ENCODE measurements around the gene PXDN.

The PXDN gene

DNA sequence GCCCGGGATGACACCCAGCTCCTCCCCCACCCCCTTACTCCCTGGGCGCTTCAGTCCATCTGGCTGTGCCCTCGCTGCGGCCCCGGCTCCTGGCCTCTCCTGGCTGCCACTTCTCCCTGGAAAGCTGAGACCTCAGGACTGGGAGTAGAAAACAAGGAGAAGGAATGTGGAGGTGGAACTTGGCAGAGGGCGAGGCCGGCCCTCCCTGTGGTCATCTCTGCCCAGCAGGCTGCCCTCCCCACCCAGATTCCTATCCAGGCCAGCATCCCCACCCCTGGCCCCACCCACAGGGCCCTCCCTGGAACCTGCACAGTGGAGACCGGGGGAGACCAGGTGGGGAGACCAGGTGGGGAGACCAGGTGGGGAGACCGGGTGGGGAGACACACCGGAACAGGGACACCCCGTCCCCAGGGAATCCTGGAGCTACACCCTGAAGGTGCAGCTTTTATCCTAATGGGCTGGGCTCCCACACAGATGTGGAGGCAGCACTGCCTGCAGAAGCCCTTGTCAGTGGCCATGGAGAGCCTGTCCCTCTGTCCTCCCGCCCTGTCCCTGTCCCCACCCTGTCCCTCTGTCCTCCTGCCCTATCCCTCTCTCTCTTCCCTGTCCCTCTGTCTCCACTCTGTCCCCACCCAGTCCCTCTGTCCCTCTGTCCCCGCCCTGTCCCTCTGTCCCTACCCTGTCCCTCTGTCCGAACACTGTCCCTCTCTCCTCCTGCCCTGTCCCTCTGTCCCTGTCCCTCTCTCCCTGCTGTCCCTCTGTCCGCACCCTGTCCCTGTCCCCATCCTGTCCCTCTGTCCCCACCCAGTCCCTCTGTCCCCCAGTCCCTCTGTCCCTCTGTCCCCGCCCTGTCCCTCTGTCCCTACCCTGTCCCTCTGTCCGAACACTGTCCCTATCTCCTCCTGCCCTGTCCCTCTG lies 157.1 kb downstream of the PXDN start:
- no peak overlapping the region for H3K4me3 ChIP-seq (ENCODE audit: low read length)
- TF ChIP-seq, protein P1, sequence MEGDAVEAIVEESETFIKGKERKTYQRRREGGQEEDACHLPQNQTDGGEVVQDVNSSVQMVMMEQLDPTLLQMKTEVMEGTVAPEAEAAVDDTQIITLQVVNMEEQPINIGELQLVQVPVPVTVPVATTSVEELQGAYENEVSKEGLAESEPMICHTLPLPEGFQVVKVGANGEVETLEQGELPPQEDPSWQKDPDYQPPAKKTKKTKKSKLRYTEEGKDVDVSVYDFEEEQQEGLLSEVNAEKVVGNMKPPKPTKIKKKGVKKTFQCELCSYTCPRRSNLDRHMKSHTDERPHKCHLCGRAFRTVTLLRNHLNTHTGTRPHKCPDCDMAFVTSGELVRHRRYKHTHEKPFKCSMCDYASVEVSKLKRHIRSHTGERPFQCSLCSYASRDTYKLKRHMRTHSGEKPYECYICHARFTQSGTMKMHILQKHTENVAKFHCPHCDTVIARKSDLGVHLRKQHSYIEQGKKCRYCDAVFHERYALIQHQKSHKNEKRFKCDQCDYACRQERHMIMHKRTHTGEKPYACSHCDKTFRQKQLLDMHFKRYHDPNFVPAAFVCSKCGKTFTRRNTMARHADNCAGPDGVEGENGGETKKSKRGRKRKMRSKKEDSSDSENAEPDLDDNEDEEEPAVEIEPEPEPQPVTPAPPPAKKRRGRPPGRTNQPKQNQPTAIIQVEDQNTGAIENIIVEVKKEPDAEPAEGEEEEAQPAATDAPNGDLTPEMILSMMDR (conservative IDR thresholded peaks at IDR 0.05; ENCODE audit: low read length), result no peak
- DNase-seq (ENCODE audit: low read depth), result no peak

DNA sequence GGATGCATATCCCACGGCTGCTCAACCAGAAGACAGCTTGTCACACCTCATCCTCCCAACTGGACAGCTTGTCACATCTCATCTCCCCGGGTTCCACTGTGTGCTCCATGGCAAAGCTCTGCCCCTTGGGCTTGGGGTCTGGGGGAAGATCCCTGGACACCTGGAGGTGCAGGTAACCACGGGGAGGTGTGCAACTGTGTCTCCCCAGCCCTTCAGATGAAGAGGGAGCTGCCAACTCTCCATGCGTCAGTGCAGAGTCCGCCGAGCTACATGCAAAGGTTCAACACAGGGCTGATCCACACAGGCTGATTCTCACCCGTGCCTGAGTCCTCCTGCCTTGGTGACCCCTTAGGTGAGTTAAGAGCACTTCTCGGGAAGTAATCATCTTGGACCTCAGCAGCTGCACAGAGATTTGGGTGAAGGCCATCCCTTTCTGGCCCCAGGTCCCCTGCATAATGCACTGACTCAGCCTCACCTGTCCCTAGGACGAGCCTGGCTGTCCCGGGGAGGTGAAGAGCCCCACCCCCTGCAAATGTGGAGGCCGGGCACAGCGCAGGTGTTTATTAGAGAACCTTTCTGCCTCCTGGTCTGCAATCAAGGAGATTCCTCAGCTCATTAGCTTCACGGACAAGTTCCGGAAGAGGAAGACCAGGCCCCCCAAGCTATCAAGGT lies 157.9 kb downstream of the PXDN start:
- DNase-seq (ENCODE audit: low read depth), result no peak
- no peak overlapping the region for H3K4me3 ChIP-seq (ENCODE audit: low read length)
- TF ChIP-seq, protein P1 (conservative IDR thresholded peaks at IDR 0.05; ENCODE audit: low read length), result no peak

DNA sequence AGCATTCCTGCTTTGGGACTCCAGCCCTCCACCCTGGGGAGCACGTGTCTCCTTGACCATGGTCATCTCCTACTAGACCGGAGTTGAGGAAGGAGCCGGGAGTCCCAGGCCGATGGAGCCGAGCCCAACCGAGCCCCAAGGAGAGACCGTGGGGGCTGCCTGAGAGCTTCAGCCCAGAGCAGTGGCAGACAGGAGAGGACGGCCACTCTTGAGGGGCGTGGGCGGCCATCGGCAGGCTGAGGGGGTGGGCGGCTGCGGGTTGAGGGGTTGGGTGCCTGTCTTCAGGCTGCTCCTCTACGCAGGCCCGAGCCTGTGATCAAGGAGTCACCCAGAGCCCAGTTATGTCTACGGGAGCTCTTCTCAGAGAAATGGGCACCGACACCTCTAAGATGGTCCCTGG lies 158.7 kb downstream of the PXDN start:
- no peak overlapping the region for H3K4me3 ChIP-seq (ENCODE audit: low read length)
- TF ChIP-seq, protein P1 (conservative IDR thresholded peaks at IDR 0.05; ENCODE audit: low read length), result no peak
- DNase-seq (ENCODE audit: low read depth), result no peak

DNA sequence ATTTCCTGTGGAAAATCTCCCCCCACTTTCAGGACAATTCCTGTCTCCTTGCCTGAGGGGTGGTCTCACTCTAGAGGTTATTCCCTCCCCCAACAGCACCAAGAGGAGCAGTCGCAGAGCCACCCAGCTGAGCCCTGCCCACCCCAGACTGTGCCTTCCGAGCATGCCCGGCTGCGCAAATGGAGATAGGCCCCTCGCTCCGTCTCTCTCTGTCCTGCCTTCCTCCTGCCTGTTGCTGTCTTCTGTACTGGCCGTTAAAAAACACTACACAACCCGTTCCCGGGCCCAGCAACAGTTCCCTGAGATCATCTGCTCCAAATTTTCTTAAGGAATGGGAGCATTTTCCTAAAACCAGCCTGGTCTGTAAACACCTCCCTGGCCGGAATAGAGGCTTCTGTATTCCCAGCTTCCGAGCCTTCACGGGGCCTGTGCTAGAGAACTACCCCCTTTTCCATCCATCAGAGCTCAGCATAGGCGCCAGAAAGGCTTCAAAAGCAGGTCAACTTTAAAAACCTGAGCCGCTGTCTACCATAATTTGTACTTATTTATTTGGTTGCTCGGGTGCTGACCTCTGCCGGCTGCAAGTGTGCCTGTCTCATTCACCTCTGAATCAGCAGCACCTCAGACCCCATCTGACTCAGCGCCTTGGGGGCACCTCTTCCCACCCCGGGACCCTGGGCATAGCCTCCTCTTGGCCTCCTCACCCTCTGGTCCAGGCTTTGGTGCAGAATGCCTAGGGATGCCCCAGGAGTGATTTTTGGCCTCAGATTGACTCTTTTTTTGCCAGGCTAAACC lies 159.4 kb downstream of the PXDN start:
- DNase-seq (ENCODE audit: low read depth), result no peak
- no peak overlapping the region for H3K4me3 ChIP-seq (ENCODE audit: low read length)
- TF ChIP-seq, protein P1 (conservative IDR thresholded peaks at IDR 0.05; ENCODE audit: low read length), result no peak

DNA sequence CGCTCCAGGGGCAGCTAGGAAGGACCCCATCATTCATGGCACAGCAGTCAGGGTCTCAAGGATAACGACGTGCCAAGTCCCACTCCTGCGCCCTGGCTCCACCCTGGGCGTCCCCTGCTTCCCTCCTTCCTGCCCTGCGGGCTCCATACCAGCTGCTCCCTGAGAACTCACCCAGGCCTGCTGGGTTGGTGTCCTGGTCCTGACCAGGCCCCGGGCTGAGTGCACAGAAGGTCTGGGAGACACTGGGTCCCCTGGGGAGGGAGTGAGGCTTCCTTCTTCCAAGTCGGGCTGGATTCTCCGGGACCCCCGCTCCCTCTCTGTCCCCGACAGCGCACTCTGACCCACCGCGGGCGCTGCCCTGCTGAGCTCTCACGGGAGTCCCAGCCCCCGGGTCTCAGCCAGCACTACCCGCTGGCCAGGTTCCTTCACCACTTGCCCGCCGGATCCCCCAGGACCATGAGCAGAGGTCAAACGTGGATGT lies 160.2 kb downstream of the PXDN start:
- H3K4me3 ChIP-seq (ENCODE audit: low read length), result no peak overlapping the region
- TF ChIP-seq, protein P1 (conservative IDR thresholded peaks at IDR 0.05; ENCODE audit: low read length), result no peak
- DNase-seq (ENCODE audit: low read depth), result no peak

DNA sequence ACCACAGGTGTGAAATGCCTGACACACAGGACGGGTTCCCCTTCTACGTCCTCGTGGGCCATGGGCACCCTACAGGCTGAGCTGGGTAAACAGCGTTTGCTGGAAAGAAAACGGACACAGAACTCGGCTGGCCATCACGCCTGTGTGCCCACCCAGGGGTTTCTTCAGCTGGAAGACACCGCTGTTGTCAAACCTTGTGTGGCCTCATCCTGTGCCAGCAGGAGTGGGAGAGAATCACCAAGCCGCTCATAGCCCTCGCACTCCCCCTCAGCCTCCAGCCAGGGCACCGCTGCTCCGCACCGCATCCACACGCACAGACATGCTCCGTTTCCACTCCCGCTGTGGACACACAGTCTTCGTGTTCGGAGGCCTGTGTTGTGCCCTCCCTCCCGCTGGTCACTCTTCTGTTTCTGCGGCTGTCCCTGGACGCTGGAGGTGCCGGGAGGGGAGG lies 161.4 kb downstream of the PXDN start:
- no peak overlapping the region for H3K4me3 ChIP-seq (ENCODE audit: low read length)
- DNase-seq (ENCODE audit: low read depth), result no peak
- TF ChIP-seq, protein P1 (conservative IDR thresholded peaks at IDR 0.05; ENCODE audit: low read length), result no peak
